ENCODE measurements around the gene PTRHD1.
A peak's percentile ranks its signal among the peaks of the same experiment; 100 is the strongest.

Gene PTRHD1

GRCh38 chr2:24792874-24793760 lies at the start of gene PTRHD1, which contains the start of gene CENPO:
Gene PTRHD1, minus strand, starts transcription at chr2:24793391. Its CDS starts 14 bp downstream, at chr2:24793377.
Gene CENPO, plus strand, starts transcription at chr2:24793425. Its CDS starts 495 bp downstream, at chr2:24793920.
- DNase-seq (ENCODE audit: low read depth) = peak; percentile 81
- H3K4me3 ChIP-seq (ENCODE audit: control insufficient read depth, low read depth, low read length) = peak within 1 kb of the TSS; percentile 87
- peak; percentile 68 for TF ChIP-seq CTCF (IDR thresholded peaks at IDR 0.05; ENCODE audit: control insufficient read depth, insufficient read depth, low read depth, low read length, missing control alignments)

DNA sequence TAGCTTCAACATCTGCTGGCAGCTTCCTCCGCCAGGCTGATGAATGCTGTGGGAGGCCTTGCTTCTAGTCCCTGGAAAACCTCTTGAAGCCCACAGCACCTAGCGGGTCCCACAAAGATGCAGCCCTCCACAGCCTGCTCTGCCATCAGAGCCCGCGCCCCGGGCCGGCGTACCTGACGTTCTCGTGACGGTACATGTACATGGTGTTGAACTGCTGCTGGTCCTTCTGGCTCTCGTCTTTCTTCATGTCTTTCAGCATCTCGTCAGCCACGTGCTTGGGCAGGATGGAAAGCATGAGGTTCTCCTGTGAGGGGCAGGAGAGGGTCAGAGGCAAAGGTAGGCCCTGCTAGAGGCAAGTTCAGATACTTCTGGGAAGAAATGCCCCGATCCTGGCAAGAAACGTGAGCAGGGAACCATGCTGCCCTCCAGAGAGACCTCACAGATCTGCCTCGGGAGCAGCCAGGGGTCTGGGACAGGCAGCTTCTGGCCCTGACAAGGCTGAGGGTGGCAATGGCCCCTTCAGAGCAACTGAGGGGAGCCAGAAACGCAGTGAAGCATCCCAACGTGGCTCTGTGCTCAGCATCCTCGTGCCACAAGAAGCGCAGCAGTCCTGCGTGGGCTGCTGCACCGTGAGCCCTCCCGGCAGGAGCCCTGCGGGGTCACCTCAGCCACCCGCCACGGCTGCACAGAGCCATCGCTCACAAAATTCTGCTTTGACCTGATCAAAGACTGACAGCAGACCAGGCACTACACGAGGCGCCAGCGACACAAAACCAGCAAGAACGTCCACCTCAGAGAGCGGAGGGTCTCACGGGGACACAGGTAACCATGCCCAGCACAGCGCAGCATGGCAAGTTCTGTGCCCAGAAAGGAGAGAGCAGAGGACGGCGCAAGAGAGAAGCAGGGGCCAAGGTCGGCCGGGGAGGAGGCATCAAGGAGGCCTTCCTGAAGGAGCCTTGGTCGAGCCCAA lies 49.2 kb upstream of the PTRHD1 start:
- DNase-seq (ENCODE audit: low read depth) = no peak
- no peak for TF ChIP-seq CTCF (IDR thresholded peaks at IDR 0.05; ENCODE audit: control insufficient read depth, insufficient read depth, low read depth, low read length, missing control alignments)
- H3K4me3 ChIP-seq (ENCODE audit: control insufficient read depth, low read depth, low read length) = no peak overlapping the region

- H3K4me3 ChIP-seq (ENCODE audit: control insufficient read depth, low read depth, low read length) = no peak overlapping the region
- DNase-seq (ENCODE audit: low read depth) = no peak
- no peak for TF ChIP-seq CTCF (IDR thresholded peaks at IDR 0.05; ENCODE audit: control insufficient read depth, insufficient read depth, low read depth, low read length, missing control alignments)
These were observed 48.1 kb upstream of the PTRHD1 start for GRCh38 chr2:24840962-24841945.

DNA sequence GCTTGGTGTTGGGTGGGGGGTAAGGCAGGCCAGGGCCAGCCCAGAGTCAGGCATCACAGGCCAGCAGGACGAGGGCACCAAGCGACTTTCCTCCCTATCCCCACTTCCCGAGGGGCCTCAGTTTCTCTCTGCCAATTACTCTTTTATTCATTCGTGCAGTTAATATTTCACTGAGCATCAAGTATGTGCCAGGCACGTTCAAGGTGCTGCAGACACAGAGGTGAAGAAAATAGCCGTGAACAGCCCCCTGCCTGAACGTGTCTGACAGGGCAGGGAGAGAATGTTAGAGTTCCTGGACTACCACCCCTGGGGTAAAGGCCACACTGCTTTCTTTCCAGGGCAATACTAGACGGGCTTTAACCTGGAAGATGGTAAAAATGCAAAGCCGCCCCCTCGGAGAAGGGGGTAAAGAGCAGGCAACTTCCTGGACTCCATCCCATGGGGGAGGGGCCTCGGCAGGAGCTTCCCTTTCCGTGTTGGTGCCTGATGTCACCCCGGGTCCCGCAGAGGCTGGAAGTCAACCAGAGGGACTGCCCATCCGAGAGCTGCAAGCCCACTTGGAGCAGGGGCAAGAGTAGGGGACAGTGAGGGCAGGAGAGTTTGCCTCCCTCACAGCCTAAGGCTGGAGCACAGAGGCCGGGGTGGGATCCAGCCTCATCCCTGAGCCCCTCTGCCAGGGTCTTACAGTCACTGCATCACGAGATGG lies 47.1 kb upstream of the PTRHD1 start:
- no peak for TF ChIP-seq CTCF (IDR thresholded peaks at IDR 0.05; ENCODE audit: control insufficient read depth, insufficient read depth, low read depth, low read length, missing control alignments)
- no peak for DNase-seq (ENCODE audit: low read depth)
- no peak overlapping the region for H3K4me3 ChIP-seq (ENCODE audit: control insufficient read depth, low read depth, low read length)

DNA sequence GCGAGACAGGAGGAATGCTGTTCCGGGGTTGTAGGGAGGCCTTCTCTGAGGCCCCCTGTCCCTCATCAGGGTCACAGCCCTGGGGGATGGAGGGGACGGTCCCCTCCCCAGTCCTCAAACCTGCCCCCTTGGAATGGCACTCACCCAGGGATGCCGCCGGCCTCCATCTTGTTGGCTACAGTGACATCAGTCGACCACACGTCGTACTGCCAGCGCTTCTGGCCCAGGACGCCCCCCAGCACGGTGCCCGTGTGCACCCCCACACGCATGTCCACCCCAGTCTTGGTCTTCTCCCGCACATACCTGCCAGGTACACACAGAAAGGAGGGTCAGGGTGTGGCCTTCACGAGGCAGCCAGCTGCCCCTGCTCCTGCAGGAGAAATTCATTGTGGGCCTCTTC lies 46.5 kb upstream of the PTRHD1 start:
- DNase-seq (ENCODE audit: low read depth) = no peak
- TF ChIP-seq CTCF (IDR thresholded peaks at IDR 0.05; ENCODE audit: control insufficient read depth, insufficient read depth, low read depth, low read length, missing control alignments) = no peak
- H3K4me3 ChIP-seq (ENCODE audit: control insufficient read depth, low read depth, low read length) = no peak overlapping the region

Measured in AG09309 (cell line).